H9 (cell line): ENCODE measurements around the gene GAK. TPM values are rescaled to one million over a fixed set of nuclear protein-coding genes. Genes with fewer than 3 reads are reported as not detected.

Experiments
- DNase-seq: peaks from one replicate; pipeline ENCODE4 v3.0.0-alpha.2; 2017
- H2AFZ ChIP-seq: one replicate; pipeline ENCODE4 v1.6.1; 2013; ENCODE audit warnings: mild to moderate bottlenecking, low read length, control low read depth, moderate library complexity
- H2AK5ac ChIP-seq: 2 replicates; pipeline ENCODE4 v1.6.1; 2013; ENCODE audit warnings: low read length, control low read depth, mixed read lengths; ENCODE audit not compliant: insufficient read length
- H2BK120ac ChIP-seq: one replicate; pipeline ENCODE4 v1.6.1; 2013; ENCODE audit warnings: low read depth, mild to moderate bottlenecking, low read length, control low read depth, inconsistent platforms; ENCODE audit not compliant: poor library complexity, severe bottlenecking
- H2BK12ac ChIP-seq: 2 replicates; pipeline ENCODE4 v1.6.1; 2013; ENCODE audit warnings: low read length, control low read depth, mixed read lengths, low read depth; ENCODE audit not compliant: insufficient read length
- H2BK15ac ChIP-seq: 2 replicates; pipeline ENCODE4 v1.6.1; 2013; ENCODE audit warnings: low read depth, low read length, control low read depth
- H2BK20ac ChIP-seq: one replicate; pipeline ENCODE4 v1.6.1; 2013; ENCODE audit warnings: low read depth, mild to moderate bottlenecking, low read length, control low read depth, inconsistent platforms; ENCODE audit not compliant: poor library complexity, severe bottlenecking
- H2BK5ac ChIP-seq: 2 replicates; pipeline ENCODE4 v1.6.1; 2013; ENCODE audit warnings: low read length, control low read depth, mixed read lengths; ENCODE audit not compliant: insufficient read length
- H3K14ac ChIP-seq: 2 replicates; pipeline ENCODE4 v1.6.1; 2013; ENCODE audit warnings: low read length, control low read depth; ENCODE audit not compliant: insufficient read depth
- H3K18ac ChIP-seq: 2 replicates; pipeline ENCODE4 v1.6.1; 2013; ENCODE audit warnings: low read depth, mild to moderate bottlenecking, mixed read lengths, low read length, control low read depth; ENCODE audit not compliant: insufficient read length
- H3K23ac ChIP-seq: 2 replicates; pipeline ENCODE4 v1.6.1; 2013; ENCODE audit warnings: low read length, control low read depth, mixed read lengths, low read depth; ENCODE audit not compliant: insufficient read length
- H3K23me2 ChIP-seq: 2 replicates; pipeline ENCODE4 v1.6.1; 2013; ENCODE audit warnings: low read depth, mild to moderate bottlenecking, mixed read lengths, low read length, control low read depth; ENCODE audit not compliant: insufficient read length, poor library complexity, severe bottlenecking
- H3K27ac ChIP-seq: 2 replicates; pipeline ENCODE4 v1.5.1; 2013; ENCODE audit warnings: low read length, control low read depth, mixed read lengths, low read depth; ENCODE audit not compliant: insufficient read length
- H3K27me3 ChIP-seq: 2 replicates; pipeline ENCODE4 v1.6.1; 2013; ENCODE audit warnings: low read length, control low read depth, inconsistent platforms; ENCODE audit not compliant: insufficient read depth
- H3K4ac ChIP-seq: 2 replicates; pipeline ENCODE4 v1.6.1; 2013; ENCODE audit warnings: low read depth, mild to moderate bottlenecking, control low read depth, inconsistent platforms, low read length, moderate library complexity
- H3K4me1 ChIP-seq: 2 replicates; pipeline ENCODE4 v1.6.1; 2013; ENCODE audit warnings: low read length, control low read depth, inconsistent platforms; ENCODE audit not compliant: insufficient read depth
- H3K4me2 ChIP-seq: 2 replicates; pipeline ENCODE4 v1.6.1; 2013; ENCODE audit warnings: low read length, control low read depth, mixed read lengths; ENCODE audit not compliant: insufficient read length, insufficient read depth
- H3K56ac ChIP-seq: 2 replicates; pipeline ENCODE4 v1.6.1; 2013; ENCODE audit warnings: low read depth, mild to moderate bottlenecking, mixed read lengths, low read length, control low read depth; ENCODE audit not compliant: insufficient read length
- H3K79me1 ChIP-seq: 2 replicates; pipeline ENCODE4 v1.6.1; 2013; ENCODE audit warnings: low read depth, mild to moderate bottlenecking, moderate library complexity, low read length, control low read depth, inconsistent platforms; ENCODE audit not compliant: insufficient read depth, poor library complexity, severe bottlenecking
- H3K79me2 ChIP-seq: 2 replicates; pipeline ENCODE4 v1.6.1; 2013; ENCODE audit warnings: low read length, control low read depth, inconsistent platforms; ENCODE audit not compliant: insufficient read depth
- H3K9ac ChIP-seq: 2 replicates; pipeline ENCODE4 v1.6.1; 2013; ENCODE audit warnings: low read length, control low read depth, mixed read lengths; ENCODE audit not compliant: insufficient read length; ENCODE audit errors: extremely low read depth
- H3K9me3 ChIP-seq: one replicate; pipeline ENCODE4 v1.6.1; 2013; ENCODE audit warnings: low read depth, low read length, inconsistent platforms; ENCODE audit not compliant: control insufficient read depth
- H3T11ph ChIP-seq: one replicate; pipeline ENCODE4 v1.6.1; 2013; ENCODE audit warnings: mild to moderate bottlenecking, low read length, control low read depth, inconsistent platforms
- H4K20me1 ChIP-seq: one replicate; pipeline ENCODE4 v1.6.1; 2013; ENCODE audit not compliant: control insufficient read depth, insufficient read length, insufficient read depth
- H4K5ac ChIP-seq: 2 replicates; pipeline ENCODE4 v1.6.1; 2013; ENCODE audit warnings: low read depth, mild to moderate bottlenecking, mixed read lengths, low read length, control low read depth; ENCODE audit not compliant: insufficient read length
- H4K8ac ChIP-seq: replicated peaks from 2 replicates; pipeline ENCODE4 v1.6.1; 2013; ENCODE audit warnings: low read length, control low read depth, mixed read lengths, low read depth; ENCODE audit not compliant: insufficient read length
- H4K91ac ChIP-seq: 2 replicates; pipeline ENCODE4 v1.6.1; 2013; ENCODE audit warnings: low read depth, mild to moderate bottlenecking, moderate library complexity, mixed read lengths, low read length, control low read depth; ENCODE audit not compliant: insufficient read length
- H3K27ac Mint-ChIP-seq, 3 experiments: 2 replicates in 2 of 3; 3 replicates in 1 of 3; pipeline ENCODE4 v1.8.0; 2020 to 2021; ENCODE audit warnings: mixed read lengths in 3 of 3, mild to moderate bottlenecking in 1 of 3, moderate library complexity in 1 of 3
- H3K27me3 Mint-ChIP-seq: 2 replicates; pipeline ENCODE4 v1.8.0; 2021; ENCODE audit warnings: low read depth, mild to moderate bottlenecking, moderate library complexity, mixed read lengths
- H3K36me3 Mint-ChIP-seq, 3 experiments: 2 replicates in 2 of 3; 3 replicates in 1 of 3; pipeline ENCODE4 v1.8.0; 2020 to 2021; ENCODE audit warnings: low read depth in 3 of 3, mixed read lengths in 3 of 3; ENCODE audit not compliant: insufficient read depth in 1 of 3
- H3K4me1 Mint-ChIP-seq, 2 experiments: 2 replicates each; pipeline ENCODE4 v1.8.0; 2020; ENCODE audit warnings: mixed read lengths in 2 of 2
- H3K4me3 Mint-ChIP-seq, 2 experiments: 2 replicates in 1 of 2; 3 replicates in 1 of 2; pipeline ENCODE4 v1.8.0; 2020 to 2021; ENCODE audit warnings: mild to moderate bottlenecking in 2 of 2, mixed read lengths in 2 of 2, moderate library complexity in 1 of 2
- H3K9me3 Mint-ChIP-seq, 2 experiments: 2 replicates in 1 of 2; 3 replicates in 1 of 2; pipeline ENCODE4 v1.8.0; 2020; ENCODE audit warnings: mild to moderate bottlenecking in 2 of 2, mixed read lengths in 2 of 2, moderate library complexity in 1 of 2
- CTCF ChIP-seq: fragments of 200-600 bp; sonication (generic); conservative IDR thresholded peaks from 3 replicates; pipeline ENCODE4 v1.8.0; 2021; ENCODE audit warnings: antibody characterized with exemption, mild to moderate bottlenecking
- WGBS: extraction: QIAGEN DNeasy Blood & Tissue Kit; methylation state at CpG from one replicate; pipeline ENCODE4 v1.1.7; 2013; ENCODE audit warnings: missing lambda C conversion rate, low lambda C conversion rate, mixed read lengths; ENCODE audit not compliant: insufficient read length; ENCODE audit errors: extremely low coverage; 5-methylcytosine and 5-hydroxymethylcytosine counted together
- total RNA-seq: library from RNA; stranded (reverse); gene quantifications from 2 replicates; pipeline ENCODE4 v1.2.1, GENCODE V29; 2021

GAK gene
- total RNA-seq, 1 experiment from 2014 or later, result 80.7 TPM

GRCh38 chr4:832536-832935 is 99.6 kb downstream of the GAK start:
- Histone ChIP-seq H3K18ac (no peak overlapping the region), H2BK12ac (no peak overlapping the region), H3K9ac (no peak overlapping the region), H3K14ac (no peak overlapping the region), H2BK15ac (no peak overlapping the region), H3K79me1 (no peaks in the 10 kb centered on the region), H2AK5ac (no peak overlapping the region), H2BK20ac (no peak overlapping the region), H3K4me2 (no peak overlapping the region), H3T11ph (no peak overlapping the region), H4K8ac (no peak overlapping the region), H3K4ac (no peak overlapping the region), H4K20me1 (no peaks in the 10 kb centered on the region), H2AFZ (no peak overlapping the region), H3K27me3 (peaks cover 5% of the 10 kb centered on the region; the same call in 1 of the 2 replicates), H3K4me1 (no peaks in the 10 kb centered on the region), H4K91ac (no peak overlapping the region), H3K79me2 (no peaks in the 10 kb centered on the region), H2BK5ac (no peak overlapping the region), H3K23ac (no peak overlapping the region), H3K9me3 (no peaks in the 10 kb centered on the region), H2BK120ac (no peak overlapping the region), H3K56ac (no peak overlapping the region), H3K23me2 (no peaks in the 10 kb centered on the region), H3K27ac (no peak overlapping the region), H4K5ac (no peak overlapping the region)
- Mint-ChIP-seq H3K36me3 (peaks cover 0 to 1% (median 0%) of the 10 kb centered on the region in 3 experiments; a peak in 1 of 7 replicates), H3K27me3 (peaks cover 48% of the 10 kb centered on the region), H3K4me3 (no peak overlapping the region), H3K27ac (no peak overlapping the region), H3K4me1 (no peaks in the 10 kb centered on the region), H3K9me3 (peaks cover 2 to 4% of the 10 kb centered on the region in 2 experiments; a peak in 4 of 5 replicates)
- no peak for TF ChIP-seq CTCF
- no peak for DNase-seq
- WGBS, result no CpG with 5 or more reads among the region's 9 CpGs
